Testis (tissue), 2 donors: ENCODE measurements around the gene UNC13D.

ENCODE experiments used
- POLR2A ChIP-seq: fragments of 450-650 bp; IDR thresholded peaks from one replicate; pipeline ENCODE4 v1.6.1; 2017; ENCODE audit warnings: antibody characterized with exemption, mild to moderate bottlenecking, moderate library complexity
- TF ChIP-seq, protein P1 (sequence below), 3 experiments: fragments of 450-650 bp in 2 of 3; fragments of 200-600 bp in 1 of 3; sonication (generic) in 1 of 3; IDR thresholded peaks; one replicate each; pipeline ENCODE4 v1.5.1; 2016 to 2019; ENCODE audit warnings: antibody characterized with exemption in 3 of 3, mild to moderate bottlenecking in 2 of 3, moderate library complexity in 1 of 3

DNA sequence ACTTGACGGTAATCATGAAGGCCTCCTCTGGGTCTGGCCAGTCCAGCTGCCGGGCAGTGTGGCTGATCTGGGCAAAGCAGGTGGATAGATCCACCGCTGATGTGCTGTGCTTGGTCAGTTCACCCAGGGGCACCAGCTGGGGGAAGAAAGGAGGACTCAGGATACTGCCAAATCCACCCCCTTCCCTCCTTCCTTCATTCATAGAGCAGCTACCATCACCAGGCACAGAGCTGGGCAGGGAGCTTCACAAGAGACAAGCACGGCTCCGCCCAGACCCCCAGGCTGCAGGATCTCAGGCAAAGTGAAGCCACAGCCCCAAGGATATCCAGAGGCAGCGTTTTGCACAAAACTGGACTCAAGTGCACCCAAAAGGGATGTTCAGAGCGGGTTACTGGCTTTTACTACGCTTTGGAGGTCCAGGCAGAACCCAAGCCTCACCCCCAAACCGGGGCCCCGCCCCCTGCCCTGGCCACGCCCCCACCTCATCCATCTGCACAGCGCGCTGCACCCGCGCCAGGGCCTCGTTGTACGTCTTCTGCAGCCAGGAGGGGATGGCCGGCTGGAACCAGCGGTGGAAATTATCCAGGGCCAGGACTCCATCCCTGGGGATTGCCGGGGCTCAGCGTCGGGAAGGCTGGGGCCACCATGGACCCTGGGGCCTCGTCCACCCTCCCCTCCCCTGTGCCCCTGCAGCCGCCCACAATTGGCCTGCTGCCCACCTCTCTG lies 9.1 kb downstream of the UNC13D start:
- TF ChIP-seq, protein P1, sequence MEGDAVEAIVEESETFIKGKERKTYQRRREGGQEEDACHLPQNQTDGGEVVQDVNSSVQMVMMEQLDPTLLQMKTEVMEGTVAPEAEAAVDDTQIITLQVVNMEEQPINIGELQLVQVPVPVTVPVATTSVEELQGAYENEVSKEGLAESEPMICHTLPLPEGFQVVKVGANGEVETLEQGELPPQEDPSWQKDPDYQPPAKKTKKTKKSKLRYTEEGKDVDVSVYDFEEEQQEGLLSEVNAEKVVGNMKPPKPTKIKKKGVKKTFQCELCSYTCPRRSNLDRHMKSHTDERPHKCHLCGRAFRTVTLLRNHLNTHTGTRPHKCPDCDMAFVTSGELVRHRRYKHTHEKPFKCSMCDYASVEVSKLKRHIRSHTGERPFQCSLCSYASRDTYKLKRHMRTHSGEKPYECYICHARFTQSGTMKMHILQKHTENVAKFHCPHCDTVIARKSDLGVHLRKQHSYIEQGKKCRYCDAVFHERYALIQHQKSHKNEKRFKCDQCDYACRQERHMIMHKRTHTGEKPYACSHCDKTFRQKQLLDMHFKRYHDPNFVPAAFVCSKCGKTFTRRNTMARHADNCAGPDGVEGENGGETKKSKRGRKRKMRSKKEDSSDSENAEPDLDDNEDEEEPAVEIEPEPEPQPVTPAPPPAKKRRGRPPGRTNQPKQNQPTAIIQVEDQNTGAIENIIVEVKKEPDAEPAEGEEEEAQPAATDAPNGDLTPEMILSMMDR (IDR thresholded peaks at IDR 0.05) = no peak
- no peak for TF ChIP-seq POLR2A
